Stimulated activated naive B cell treated with anti-CD40 and anti-IgM and Interleukin-4, amounts not matched to agents 10 μg/mL and 1 μg/mL and 100 μg/mL, for 72 hours (primary cell): Measurements from ENCODE around the gene POU2F1.

ENCODE experiments used
- ATAC-seq, 2 donors: fragments of 150-1000 bp; cut with Tn5 transposase; replicated peaks; 2 replicates each; pipeline ENCODE4 v1.10.0; 2021; ENCODE audit warnings: moderate library complexity in 1 of 2
- DNase-seq: peaks from one replicate; pipeline ENCODE4 v3.0.0; 2021
- H3K27ac Mint-ChIP-seq: one replicate; pipeline ENCODE4 v1.8.0; 2022; ENCODE audit warnings: mild to moderate bottlenecking, mixed read lengths
- H3K27me3 Mint-ChIP-seq, 2 donors: one replicate each; pipeline ENCODE4 v1.8.0; 2022; ENCODE audit warnings: mixed read lengths in 2 of 2
- H3K36me3 Mint-ChIP-seq, 2 donors: one replicate each; pipeline ENCODE4 v1.8.0; 2022; ENCODE audit warnings: mixed read lengths in 2 of 2, mild to moderate bottlenecking in 1 of 2
- H3K4me1 Mint-ChIP-seq, 2 donors: one replicate each; pipeline ENCODE4 v1.8.0; 2022; ENCODE audit warnings: mixed read lengths in 2 of 2, mild to moderate bottlenecking in 1 of 2
- H3K4me3 Mint-ChIP-seq, 2 donors: one replicate each; pipeline ENCODE4 v1.8.0; 2022; ENCODE audit warnings: mild to moderate bottlenecking in 2 of 2, mixed read lengths in 2 of 2, moderate library complexity in 1 of 2
- H3K9me3 Mint-ChIP-seq, 2 donors: one replicate each; pipeline ENCODE4 v1.8.0; 2022; ENCODE audit warnings: mixed read lengths in 2 of 2, mild to moderate bottlenecking in 1 of 2

The POU2F1 gene

GRCh38 chr1:167252986-167253385 is 32.3 kb downstream of the POU2F1 start:
- Mint-ChIP-seq H3K4me1 (peaks cover 33 to 60% of the 10 kb centered on the region in 2 donors), H3K36me3 (peaks cover 0 to 11% of the 10 kb centered on the region in 2 donors), H3K27me3 (no peaks in the 10 kb centered on the region), H3K27ac (no peak overlapping the region), H3K9me3 (no peaks in the 10 kb centered on the region), H3K4me3 (no peak overlapping the region)
- peak; percentile 16 to 22 for ATAC-seq
- DNase-seq = no peak

- H3K4me1 Mint-ChIP-seq = peaks cover 21 to 51% of the 10 kb centered on the region in 2 donors
- H3K4me3 Mint-ChIP-seq = no peak overlapping the region
- peaks cover 2 to 14% of the 10 kb centered on the region in 2 donors for H3K36me3 Mint-ChIP-seq
- no peak overlapping the region for H3K27ac Mint-ChIP-seq
- H3K27me3 Mint-ChIP-seq = no peaks in the 10 kb centered on the region
- H3K9me3 Mint-ChIP-seq = no peaks in the 10 kb centered on the region
- no peak for DNase-seq
- no peak for ATAC-seq
Measured at GRCh38 chr1:167258858-167259257, 38.2 kb downstream of the POU2F1 start.

GRCh38 chr1:167262836-167263235 is 42.1 kb downstream of the POU2F1 start:
- Mint-ChIP-seq H3K4me3 (no peak overlapping the region), H3K4me1 (peaks cover 10 to 23% of the 10 kb centered on the region in 2 donors), H3K27ac (no peak overlapping the region), H3K9me3 (no peaks in the 10 kb centered on the region), H3K27me3 (no peaks in the 10 kb centered on the region), H3K36me3 (peaks cover 2 to 3% of the 10 kb centered on the region in 2 donors)
- no peak for ATAC-seq
- DNase-seq = no peak

GRCh38 chr1:167263344-167263743 is 42.7 kb downstream of the POU2F1 start:
- Mint-ChIP-seq H3K4me1 (peaks cover 13 to 23% of the 10 kb centered on the region in 2 donors), H3K27me3 (no peaks in the 10 kb centered on the region), H3K4me3 (no peak overlapping the region), H3K36me3 (peaks cover 2 to 3% of the 10 kb centered on the region in 2 donors), H3K27ac (no peak overlapping the region), H3K9me3 (no peaks in the 10 kb centered on the region)
- no peak for DNase-seq
- ATAC-seq = no peak

- DNase-seq = no peak
- no peaks in the 10 kb centered on the region for H3K9me3 Mint-ChIP-seq
- H3K27me3 Mint-ChIP-seq = no peaks in the 10 kb centered on the region
- peaks cover 16 to 20% of the 10 kb centered on the region in 2 donors for H3K4me1 Mint-ChIP-seq
- ATAC-seq = peak; percentile 83 to 86
- no peak overlapping the region for H3K4me3 Mint-ChIP-seq
- H3K36me3 Mint-ChIP-seq = peaks cover 3 to 4% of the 10 kb centered on the region in 2 donors
- H3K27ac Mint-ChIP-seq = no peak overlapping the region
Measured at GRCh38 chr1:167263819-167264464, 43.3 kb downstream of the POU2F1 start.

GRCh38 chr1:167266965-167267364 is 46.3 kb downstream of the POU2F1 start:
- Mint-ChIP-seq H3K27ac (no peak overlapping the region), H3K4me3 (no peak overlapping the region), H3K36me3 (peaks cover 3 to 4% of the 10 kb centered on the region in 2 donors), H3K4me1 (peaks cover 0 to 16% of the 10 kb centered on the region in 2 donors), H3K27me3 (no peaks in the 10 kb centered on the region), H3K9me3 (no peaks in the 10 kb centered on the region)
- ATAC-seq (no peak), DNase-seq (no peak)

GRCh38 chr1:167268347-167268787 is 47.7 kb downstream of the POU2F1 start:
- peaks cover 6 to 7% of the 10 kb centered on the region in 2 donors for H3K9me3 Mint-ChIP-seq
- peaks cover 10 to 16% of the 10 kb centered on the region in 2 donors for H3K36me3 Mint-ChIP-seq
- H3K4me1 Mint-ChIP-seq = peaks cover 12 to 27% of the 10 kb centered on the region in 2 donors
- no peaks in the 10 kb centered on the region for H3K27me3 Mint-ChIP-seq
- DNase-seq = no peak
- no peak for ATAC-seq
- H3K4me3 Mint-ChIP-seq = no peak overlapping the region
- H3K27ac Mint-ChIP-seq = no peak overlapping the region

- Mint-ChIP-seq H3K4me1 (peaks cover 23 to 33% of the 10 kb centered on the region in 2 donors), H3K9me3 (peaks cover 6 to 7% of the 10 kb centered on the region in 2 donors), H3K27ac (no peak overlapping the region), H3K27me3 (no peaks in the 10 kb centered on the region), H3K4me3 (no peak overlapping the region), H3K36me3 (peaks cover 10 to 18% of the 10 kb centered on the region in 2 donors)
- no peak for DNase-seq
- ATAC-seq = no peak
Measured at GRCh38 chr1:167270349-167271092, 49.8 kb downstream of the POU2F1 start.

- H3K27ac Mint-ChIP-seq = peak overlapping the region; percentile 17
Measured at GRCh38 chr1:167272369-167272957, 51.8 kb downstream of the POU2F1 start.

GRCh38 chr1:167273027-167273800 is 52.5 kb downstream of the POU2F1 start:
- Mint-ChIP-seq H3K4me3 (no peak overlapping the region), H3K27ac (no peak overlapping the region), H3K9me3 (peaks cover 6 to 7% of the 10 kb centered on the region in 2 donors), H3K27me3 (no peaks in the 10 kb centered on the region), H3K36me3 (peaks cover 10 to 18% of the 10 kb centered on the region in 2 donors), H3K4me1 (peaks cover 38 to 41% of the 10 kb centered on the region in 2 donors)
- DNase-seq (no peak), ATAC-seq (no peak)

More at GRCh38 chr1:167272369-167272957, 51.8 kb downstream of the POU2F1 start:
- peaks cover 6 to 7% of the 10 kb centered on the region in 2 donors for H3K9me3 Mint-ChIP-seq
- peaks cover 34 to 37% of the 10 kb centered on the region in 2 donors for H3K4me1 Mint-ChIP-seq
- ATAC-seq (peak; percentile 43 to 52), DNase-seq (no peak)
- peaks cover 10 to 18% of the 10 kb centered on the region in 2 donors for H3K36me3 Mint-ChIP-seq
- H3K4me3 Mint-ChIP-seq = no peak overlapping the region
- no peaks in the 10 kb centered on the region for H3K27me3 Mint-ChIP-seq

GRCh38 chr1:167274061-167274460 is 53.4 kb downstream of the POU2F1 start:
- H3K36me3 Mint-ChIP-seq = peaks cover 8 to 18% of the 10 kb centered on the region in 2 donors
- no peak for ATAC-seq
- H3K27me3 Mint-ChIP-seq = no peaks in the 10 kb centered on the region
- no peak overlapping the region for H3K4me3 Mint-ChIP-seq
- H3K27ac Mint-ChIP-seq = no peak overlapping the region
- peaks cover 6 to 7% of the 10 kb centered on the region in 2 donors for H3K9me3 Mint-ChIP-seq
- H3K4me1 Mint-ChIP-seq = peaks cover 34 to 44% of the 10 kb centered on the region in 2 donors
- DNase-seq = no peak

GRCh38 chr1:167276969-167277368 is 56.3 kb downstream of the POU2F1 start:
- ATAC-seq = peak; percentile 78 to 79
- no peak overlapping the region for H3K27ac Mint-ChIP-seq
- peak overlapping the region; percentile 22 to 46 for H3K4me3 Mint-ChIP-seq
- H3K4me1 Mint-ChIP-seq = peaks cover 29 to 72% of the 10 kb centered on the region in 2 donors
- H3K36me3 Mint-ChIP-seq = peaks cover 7 to 14% of the 10 kb centered on the region in 2 donors
- H3K9me3 Mint-ChIP-seq = peaks cover 6 to 7% of the 10 kb centered on the region in 2 donors
- DNase-seq = no peak
- no peaks in the 10 kb centered on the region for H3K27me3 Mint-ChIP-seq

- Mint-ChIP-seq H3K9me3 (no peaks in the 10 kb centered on the region), H3K4me1 (peaks cover 25 to 71% of the 10 kb centered on the region in 2 donors), H3K27ac (no peak overlapping the region), H3K27me3 (no peaks in the 10 kb centered on the region), H3K36me3 (peaks cover 2 to 5% of the 10 kb centered on the region in 2 donors), H3K4me3 (no peak overlapping the region)
- ATAC-seq (no peak), DNase-seq (no peak)
Measured at GRCh38 chr1:167278497-167278896, 57.8 kb downstream of the POU2F1 start.

- Mint-ChIP-seq H3K9me3 (no peaks in the 10 kb centered on the region), H3K4me3 (no peak overlapping the region), H3K36me3 (peaks cover 2 to 4% of the 10 kb centered on the region in 2 donors), H3K4me1 (peaks cover 27 to 67% of the 10 kb centered on the region in 2 donors), H3K27me3 (no peaks in the 10 kb centered on the region), H3K27ac (no peak overlapping the region)
- DNase-seq (no peak), ATAC-seq (no peak)
Measured at GRCh38 chr1:167280912-167281311, 60.2 kb downstream of the POU2F1 start.
